Cardiac muscle cell (in vitro differentiated cells and primary cell): ENCODE results near the gene PEPD. TPM values are rescaled to one million over a fixed set of nuclear protein-coding genes. Genes with fewer than 3 reads are reported as not detected.

Source experiments
- DNase-seq, 2 donors: peaks; one replicate each; pipeline versions ENCODE4 v3.0.0 to v3.0.0-alpha.2; 2010 to 2017; ENCODE audit warnings: low read depth in 1 of 2, low spot score in 1 of 2
- H3K27ac ChIP-seq: fragments of 200-600 bp; sonication (generic); 2 replicates; pipeline ENCODE4 v1.5.1; 2016
- H3K27me3 ChIP-seq: fragments of 200-600 bp; sonication (generic); 2 replicates; pipeline ENCODE4 v1.6.0; 2016; ENCODE audit warnings: control low read depth
- H3K36me3 ChIP-seq: fragments of 200-600 bp; sonication (generic); 2 replicates; pipeline ENCODE4 v1.5.1; 2016; ENCODE audit warnings: control low read depth
- H3K4me1 ChIP-seq: fragments of 200-600 bp; sonication (generic); 2 replicates; pipeline ENCODE4 v1.8.1; 2017; ENCODE audit warnings: low read depth, mild to moderate bottlenecking, mixed run types
- H3K4me3 ChIP-seq: fragments of 200-600 bp; sonication (generic); 2 replicates; pipeline ENCODE4 v1.5.1; 2016; ENCODE audit warnings: mild to moderate bottlenecking
- H3K9me3 ChIP-seq: fragments of 200-600 bp; sonication (generic); 2 replicates; pipeline ENCODE4 v1.5.1; 2017; ENCODE audit warnings: low read depth, mild to moderate bottlenecking, control low read depth
- CTCF ChIP-seq: IDR thresholded peaks from 2 replicates; pipeline ENCODE4 v1.5.1; 2012; ENCODE audit warnings: low read depth, mild to moderate bottlenecking, low read length
- polyA plus RNA-seq: library from polyadenylated mRNA; unstranded; fragments of >200 nt; fragmentation: Nextera tagmentation; extraction: Ambion mirVana; gene quantifications from 2 replicates; pipeline ENCODE4 v1.2.1, GENCODE V29; 2016
- total RNA-seq: library from RNA; depleted of rRNA; stranded (reverse); fragments of >200 nt; gene quantifications from 2 replicates; pipeline ENCODE4 v1.2.3, GENCODE V29; 2016

The PEPD gene
- total and polyA plus RNA-seq, 2 experiments from 2014 or later = 40.3 to 80.6 TPM

DNA sequence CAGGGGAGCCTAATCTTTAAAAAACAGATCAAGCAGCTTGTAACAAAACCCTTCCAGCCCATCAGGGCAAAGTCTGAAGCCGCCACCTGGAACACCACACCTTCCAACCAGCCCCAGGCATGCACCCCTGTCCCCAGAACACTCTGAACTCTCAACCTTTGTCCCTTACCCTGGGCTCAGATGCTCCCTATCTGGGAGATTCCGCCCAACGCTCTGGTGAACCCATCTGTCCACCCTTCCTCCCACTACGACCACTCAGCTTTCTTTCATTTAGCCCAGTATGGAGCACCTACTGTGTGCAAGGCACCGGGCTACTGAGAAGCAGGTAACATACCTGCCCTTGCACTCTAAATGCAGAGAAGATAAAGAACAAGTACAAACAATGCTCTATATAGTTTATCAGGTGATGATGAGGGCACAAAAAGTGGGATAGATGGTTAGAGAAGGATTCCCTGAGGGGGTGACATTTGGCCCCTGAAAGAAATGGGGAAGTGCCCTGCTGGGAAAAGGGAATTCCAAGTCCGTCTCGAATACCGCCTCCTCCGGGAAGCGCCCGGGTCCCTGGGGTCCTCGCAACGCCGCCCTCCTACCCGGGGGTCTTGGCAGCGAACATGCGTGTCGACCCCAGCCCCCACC is 629 bp downstream of the PEPD start:
- H3K4me1 ChIP-seq = no peaks in the 10 kb centered on the region
- TF ChIP-seq CTCF = no peak
- H3K36me3 ChIP-seq = no peaks in the 10 kb centered on the region
- H3K4me3 ChIP-seq = peak overlapping the region; percentile 90
- no peaks in the 10 kb centered on the region for H3K27me3 ChIP-seq
- H3K27ac ChIP-seq = no peak overlapping the region
- DNase-seq = peak in 1 of 2 donors; percentile 2
- no peaks in the 10 kb centered on the region for H3K9me3 ChIP-seq

DNA sequence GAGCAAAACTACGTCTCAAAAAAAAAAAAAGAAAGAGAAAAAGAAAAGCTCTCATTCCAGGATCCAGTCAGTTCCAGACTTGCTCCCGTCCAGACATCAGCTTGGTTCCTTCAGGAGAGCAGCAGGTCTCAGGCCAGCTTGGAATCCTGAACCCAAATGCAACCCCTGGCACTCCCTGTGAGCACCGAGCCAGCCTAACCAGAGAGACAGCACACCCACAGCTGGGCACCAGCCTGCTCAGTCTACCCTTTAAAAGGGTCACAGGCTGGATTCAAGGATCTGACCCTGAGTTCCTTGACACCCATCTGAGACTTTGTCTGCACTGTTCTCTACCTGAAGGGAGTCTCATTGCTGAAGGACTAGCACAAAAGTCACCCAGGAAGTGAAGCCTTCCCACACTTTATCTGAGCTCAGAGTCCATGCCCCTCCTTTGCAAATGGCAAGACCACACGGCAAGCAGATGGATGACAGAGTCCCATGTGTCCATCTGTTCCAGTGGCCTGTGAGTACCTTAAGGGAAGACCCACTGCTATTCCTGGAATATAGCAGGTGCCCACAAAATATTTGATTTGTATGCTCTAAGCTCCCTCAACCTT is 1.4 kb downstream of the PEPD start:
- no peak for TF ChIP-seq CTCF
- H3K36me3 ChIP-seq = no peaks in the 10 kb centered on the region
- no peak overlapping the region for H3K4me3 ChIP-seq
- no peaks in the 10 kb centered on the region for H3K27me3 ChIP-seq
- no peaks in the 10 kb centered on the region for H3K4me1 ChIP-seq
- DNase-seq = no peak
- no peak overlapping the region for H3K27ac ChIP-seq
- no peaks in the 10 kb centered on the region for H3K9me3 ChIP-seq

DNA sequence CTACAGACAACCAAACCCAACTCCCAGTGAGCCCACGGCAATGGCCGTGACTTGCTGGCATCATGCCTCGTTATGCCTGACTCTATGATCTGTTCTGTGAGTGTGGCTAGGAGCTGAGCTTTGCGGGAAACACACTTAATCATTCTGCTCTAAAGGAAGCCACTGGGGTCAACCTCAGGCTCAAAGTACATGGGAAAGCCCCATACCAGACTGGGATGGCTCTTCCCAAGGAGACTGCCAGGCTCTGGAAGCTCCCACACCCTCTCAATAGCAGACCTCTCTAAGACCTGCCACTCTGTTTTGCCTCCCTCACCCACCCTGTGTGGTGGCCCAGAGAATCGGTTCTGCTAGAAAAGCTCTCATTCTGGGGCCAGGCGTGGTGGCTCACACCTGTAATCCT is 2.2 kb downstream of the PEPD start:
- Histone ChIP-seq H3K4me1 (no peaks in the 10 kb centered on the region), H3K36me3 (no peaks in the 10 kb centered on the region), H3K27ac (no peak overlapping the region), H3K4me3 (no peak overlapping the region), H3K9me3 (no peaks in the 10 kb centered on the region), H3K27me3 (no peaks in the 10 kb centered on the region)
- DNase-seq = no peak
- no peak for TF ChIP-seq CTCF

DNA sequence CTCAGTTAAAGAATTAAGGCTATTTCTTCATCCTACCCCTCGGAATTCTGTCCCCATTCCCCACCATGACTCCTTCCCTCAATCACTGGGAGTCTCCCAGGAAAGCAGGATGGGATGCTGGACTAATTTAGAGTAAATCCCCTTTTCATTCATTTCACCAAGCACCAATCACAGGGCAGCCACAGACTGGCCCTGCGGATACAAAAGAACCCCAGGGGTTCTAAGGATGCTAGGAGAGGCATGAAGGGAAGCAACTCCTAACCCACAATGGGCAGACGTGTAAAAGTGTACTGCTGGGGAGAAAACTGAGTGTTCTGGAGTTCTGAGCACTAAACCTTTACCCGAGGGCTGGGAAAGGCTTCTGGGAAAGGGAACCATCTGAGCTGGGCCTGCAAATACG is 3.0 kb downstream of the PEPD start:
- Histone ChIP-seq H3K27me3 (no peaks in the 10 kb centered on the region), H3K27ac (no peak overlapping the region), H3K36me3 (no peaks in the 10 kb centered on the region), H3K9me3 (no peaks in the 10 kb centered on the region), H3K4me3 (no peak overlapping the region), H3K4me1 (no peaks in the 10 kb centered on the region)
- no peak for DNase-seq
- TF ChIP-seq CTCF = no peak

- Histone ChIP-seq H3K27me3 (no peaks in the 10 kb centered on the region), H3K9me3 (no peaks in the 10 kb centered on the region)
These were observed 3.7 kb downstream of the PEPD start for GRCh38 chr19:33517922-33518321.

More at GRCh38 chr19:33517922-33518321, 3.7 kb downstream of the PEPD start:
- DNase-seq = no peak
- H3K4me1 ChIP-seq = no peaks in the 10 kb centered on the region
- TF ChIP-seq CTCF = no peak
- H3K36me3 ChIP-seq = no peaks in the 10 kb centered on the region
- H3K27ac ChIP-seq = no peak overlapping the region
- H3K4me3 ChIP-seq = no peak overlapping the region
